Trophoblast cell (in vitro differentiated cells and primary cell): ENCODE data around the gene NUDCD2.
"Not testable (repeated sequence)": the region's sequence is repeated elsewhere in the genome, so short reads cannot be mapped to it uniquely, and the experiment has no call there.

Experiments
- DNase-seq, 2 donors: peaks; one replicate each; pipeline ENCODE4 v3.0.0-alpha.2; 2016
- H2AFZ ChIP-seq: 2 replicates; pipeline ENCODE4 v1.6.1; 2013; ENCODE audit warnings: low read length, moderate library complexity, mild to moderate bottlenecking; ENCODE audit not compliant: insufficient read depth, poor library complexity
- H2AK5ac ChIP-seq: 2 replicates; pipeline ENCODE4 v1.6.1; 2013; ENCODE audit warnings: mild to moderate bottlenecking, low read length
- H2BK120ac ChIP-seq: 2 replicates; pipeline ENCODE4 v1.6.1; 2013; ENCODE audit warnings: low read length, mild to moderate bottlenecking, moderate library complexity; ENCODE audit not compliant: insufficient read depth, poor library complexity
- H2BK12ac ChIP-seq: 2 replicates; pipeline ENCODE4 v1.6.1; 2013; ENCODE audit warnings: mild to moderate bottlenecking, low read length, moderate library complexity
- H2BK5ac ChIP-seq: 2 replicates; pipeline ENCODE4 v1.6.1; 2013; ENCODE audit warnings: low read length, low read depth, moderate library complexity, mild to moderate bottlenecking; ENCODE audit not compliant: poor library complexity
- H3K14ac ChIP-seq: 2 replicates; pipeline ENCODE4 v1.6.1; 2013; ENCODE audit warnings: mild to moderate bottlenecking, low read length
- H3K18ac ChIP-seq: 2 replicates; pipeline ENCODE4 v1.6.1; 2013; ENCODE audit warnings: mild to moderate bottlenecking, low read length
- H3K23ac ChIP-seq: 2 replicates; pipeline ENCODE4 v1.6.1; 2013; ENCODE audit warnings: low read length
- H3K27ac ChIP-seq: 2 replicates; pipeline ENCODE4 v1.5.1; 2013; ENCODE audit warnings: low read depth, mild to moderate bottlenecking, inconsistent platforms, low read length, moderate library complexity
- H3K27me3 ChIP-seq: 2 replicates; pipeline ENCODE4 v1.6.1; 2013; ENCODE audit warnings: inconsistent platforms, mild to moderate bottlenecking, low read length, moderate library complexity; ENCODE audit not compliant: insufficient read depth
- H3K36me3 ChIP-seq, 2 experiments: 1 replicate in 1 of 2; 2 replicates in 1 of 2; pipeline ENCODE4 v1.6.1; 2013; ENCODE audit warnings: low read length in 2 of 2, mild to moderate bottlenecking in 2 of 2, moderate library complexity in 1 of 2; ENCODE audit not compliant: insufficient read depth in 2 of 2, control insufficient read depth in 1 of 2
- H3K4ac ChIP-seq: 2 replicates; pipeline ENCODE4 v1.6.1; 2013; ENCODE audit warnings: low read depth, mild to moderate bottlenecking, low read length, moderate library complexity
- H3K4me1 ChIP-seq, 2 experiments: 1 replicate in 1 of 2; 2 replicates in 1 of 2; pipeline ENCODE4 v1.6.1; 2013; ENCODE audit warnings: low read length in 2 of 2, mild to moderate bottlenecking in 2 of 2, moderate library complexity in 1 of 2; ENCODE audit not compliant: insufficient read depth in 2 of 2, control insufficient read depth in 1 of 2
- H3K4me2 ChIP-seq: 2 replicates; pipeline ENCODE4 v1.6.1; 2013; ENCODE audit warnings: inconsistent platforms, mild to moderate bottlenecking, low read length, moderate library complexity
- H3K4me3 ChIP-seq: 2 replicates; pipeline ENCODE4 v1.5.1; 2013; ENCODE audit warnings: mild to moderate bottlenecking, low read depth, low read length, inconsistent platforms
- H3K79me1 ChIP-seq: one replicate; pipeline ENCODE4 v1.6.1; 2013; ENCODE audit warnings: low read length
- H3K79me2 ChIP-seq: 2 replicates; pipeline ENCODE4 v1.6.1; 2013; ENCODE audit warnings: low read length, mild to moderate bottlenecking; ENCODE audit not compliant: control insufficient read depth, insufficient read depth, poor library complexity
- H3K9ac ChIP-seq: 2 replicates; pipeline ENCODE4 v1.6.1; 2013; ENCODE audit warnings: mild to moderate bottlenecking, low read length
- H3K9me3 ChIP-seq: 2 replicates; pipeline ENCODE4 v1.6.1; 2013; ENCODE audit warnings: low read depth, mild to moderate bottlenecking, control low read depth, inconsistent platforms, low read length; ENCODE audit not compliant: insufficient read depth
- H4K12ac ChIP-seq: 2 replicates; pipeline ENCODE4 v1.6.1; 2013; ENCODE audit warnings: low read depth, mild to moderate bottlenecking, low read length, moderate library complexity
- H4K8ac ChIP-seq: 2 replicates; pipeline ENCODE4 v1.6.1; 2013; ENCODE audit warnings: low read depth, mild to moderate bottlenecking, low read length, moderate library complexity
- H4K91ac ChIP-seq: one replicate; pipeline ENCODE4 v1.6.1; 2013; ENCODE audit warnings: low read depth, mild to moderate bottlenecking, low read length, moderate library complexity
- WGBS: extraction: QIAGEN DNeasy Blood & Tissue Kit; methylation state at CpG from one replicate; pipeline ENCODE4 v1.1.7; 2013; ENCODE audit warnings: missing lambda C conversion rate; ENCODE audit not compliant: insufficient read length, insufficient coverage; ENCODE audit errors: extremely low coverage; 5-methylcytosine and 5-hydroxymethylcytosine counted together

The NUDCD2 gene

GRCh38 chr5:163432544-163432943 lies 27.4 kb downstream of the NUDCD2 start:
- no peak overlapping the region for H3K23ac ChIP-seq
- H3K27ac ChIP-seq: no peak overlapping the region
- H2BK120ac ChIP-seq: no peak overlapping the region
- no peak overlapping the region for H4K12ac ChIP-seq
- H3K4ac ChIP-seq: no peak overlapping the region
- H4K91ac ChIP-seq: no peak overlapping the region
- H3K79me1 ChIP-seq: peaks cover 1% of the 10 kb centered on the region
- no peak overlapping the region for H2BK5ac ChIP-seq
- H2BK12ac ChIP-seq: no peak overlapping the region
- H4K8ac ChIP-seq: no peak overlapping the region
- DNase-seq: no peak
- H3K4me3 ChIP-seq: no peak overlapping the region
- no peaks in the 10 kb centered on the region for H3K4me1 ChIP-seq
- no peak overlapping the region for H3K9ac ChIP-seq
- WGBS: no CpG with 5 or more reads among the region's 1 CpG
- peaks cover under 1% of the 10 kb centered on the region for H3K9me3 ChIP-seq
- no peaks in the 10 kb centered on the region for H3K27me3 ChIP-seq
- H3K4me2 ChIP-seq: no peak overlapping the region
- H3K79me2 ChIP-seq: peaks cover under 1% of the 10 kb centered on the region
- no peak overlapping the region for H2AK5ac ChIP-seq
- H3K14ac ChIP-seq: no peak overlapping the region
- H3K36me3 ChIP-seq: no peaks in the 10 kb centered on the region
- no peak overlapping the region for H2AFZ ChIP-seq
- no peak overlapping the region for H3K18ac ChIP-seq

- H3K36me3 ChIP-seq, H3K14ac ChIP-seq, H3K9ac ChIP-seq, H4K12ac ChIP-seq, H2BK120ac ChIP-seq, H3K27me3 ChIP-seq, H2BK12ac ChIP-seq, H3K4me3 ChIP-seq, H2AFZ ChIP-seq, H4K91ac ChIP-seq, H3K9me3 ChIP-seq, DNase-seq, H4K8ac ChIP-seq, H2BK5ac ChIP-seq, H2AK5ac ChIP-seq, H3K23ac ChIP-seq, H3K4me2 ChIP-seq, H3K4me1 ChIP-seq, H3K79me1 ChIP-seq, H3K18ac ChIP-seq, H3K4ac ChIP-seq, H3K79me2 ChIP-seq, H3K27ac ChIP-seq: not testable (repeated sequence)
- WGBS: no CpG with 5 or more reads among the region's 4 CpGs
These were observed 33.8 kb downstream of the NUDCD2 start for GRCh38 chr5:163426128-163426527.

- Histone ChIP-seq H3K23ac (no peak overlapping the region), H3K27ac (no peak overlapping the region), H4K91ac (no peak overlapping the region), H4K12ac (no peak overlapping the region), H3K4ac (no peak overlapping the region), H2AK5ac (no peak overlapping the region), H3K79me2 (no peaks in the 10 kb centered on the region), H2BK12ac (no peak overlapping the region), H3K9ac (no peak overlapping the region), H2AFZ (no peak overlapping the region), H3K79me1 (no peaks in the 10 kb centered on the region), H3K36me3 (no peaks in the 10 kb centered on the region), H2BK5ac (no peak overlapping the region), H3K18ac (no peak overlapping the region), H3K9me3 (no peaks in the 10 kb centered on the region), H3K27me3 (no peaks in the 10 kb centered on the region), H4K8ac (no peak overlapping the region), H3K14ac (no peak overlapping the region), H2BK120ac (no peak overlapping the region), H3K4me1 (no peaks in the 10 kb centered on the region), H3K4me2 (no peak overlapping the region), H3K4me3 (no peak overlapping the region)
- no peak for DNase-seq
- WGBS: no CpG with 5 or more reads among the region's 1 CpG
These were observed 35.1 kb downstream of the NUDCD2 start for GRCh38 chr5:163424836-163425235.

- not testable (repeated sequence) for H3K79me2 ChIP-seq, H3K79me1 ChIP-seq, H2BK120ac ChIP-seq, H2AK5ac ChIP-seq, H4K12ac ChIP-seq, H3K9ac ChIP-seq, H4K8ac ChIP-seq, H3K27ac ChIP-seq, H3K4me3 ChIP-seq, DNase-seq, H3K18ac ChIP-seq, H3K4me1 ChIP-seq, H4K91ac ChIP-seq, H3K14ac ChIP-seq, H2AFZ ChIP-seq, H3K4ac ChIP-seq, H3K27me3 ChIP-seq, H3K4me2 ChIP-seq, H2BK12ac ChIP-seq, H3K9me3 ChIP-seq, H3K36me3 ChIP-seq, H2BK5ac ChIP-seq, H3K23ac ChIP-seq
- no CpG with 5 or more reads among the region's 15 CpGs for WGBS
These were observed 44.2 kb downstream of the NUDCD2 start for GRCh38 chr5:163415673-163416072.
